Measurements from ENCODE around the gene SRRT.

GRCh38 chr7:100827330-100828226 lies 47.3 kb upstream of the SRRT start, which contains the start of gene EPHB4:
- no peak for TF ChIP-seq TCF7 (IDR thresholded peaks at IDR 0.05; ENCODE audit: borderline replicate concordance)
- TF ChIP-seq, protein P1, sequence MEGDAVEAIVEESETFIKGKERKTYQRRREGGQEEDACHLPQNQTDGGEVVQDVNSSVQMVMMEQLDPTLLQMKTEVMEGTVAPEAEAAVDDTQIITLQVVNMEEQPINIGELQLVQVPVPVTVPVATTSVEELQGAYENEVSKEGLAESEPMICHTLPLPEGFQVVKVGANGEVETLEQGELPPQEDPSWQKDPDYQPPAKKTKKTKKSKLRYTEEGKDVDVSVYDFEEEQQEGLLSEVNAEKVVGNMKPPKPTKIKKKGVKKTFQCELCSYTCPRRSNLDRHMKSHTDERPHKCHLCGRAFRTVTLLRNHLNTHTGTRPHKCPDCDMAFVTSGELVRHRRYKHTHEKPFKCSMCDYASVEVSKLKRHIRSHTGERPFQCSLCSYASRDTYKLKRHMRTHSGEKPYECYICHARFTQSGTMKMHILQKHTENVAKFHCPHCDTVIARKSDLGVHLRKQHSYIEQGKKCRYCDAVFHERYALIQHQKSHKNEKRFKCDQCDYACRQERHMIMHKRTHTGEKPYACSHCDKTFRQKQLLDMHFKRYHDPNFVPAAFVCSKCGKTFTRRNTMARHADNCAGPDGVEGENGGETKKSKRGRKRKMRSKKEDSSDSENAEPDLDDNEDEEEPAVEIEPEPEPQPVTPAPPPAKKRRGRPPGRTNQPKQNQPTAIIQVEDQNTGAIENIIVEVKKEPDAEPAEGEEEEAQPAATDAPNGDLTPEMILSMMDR (IDR thresholded peaks at IDR 0.05 in 2 of 3, conservative IDR thresholded peaks at IDR 0.05 in 1 of 3; ENCODE audit: control insufficient read depth in 2 of 3, extremely low read depth in 1 of 3, insufficient read depth in 1 of 3, low read depth in 3 of 3, low read length in 3 of 3) = no peak
